ENCODE results near the gene ANKRD45.

DNA sequence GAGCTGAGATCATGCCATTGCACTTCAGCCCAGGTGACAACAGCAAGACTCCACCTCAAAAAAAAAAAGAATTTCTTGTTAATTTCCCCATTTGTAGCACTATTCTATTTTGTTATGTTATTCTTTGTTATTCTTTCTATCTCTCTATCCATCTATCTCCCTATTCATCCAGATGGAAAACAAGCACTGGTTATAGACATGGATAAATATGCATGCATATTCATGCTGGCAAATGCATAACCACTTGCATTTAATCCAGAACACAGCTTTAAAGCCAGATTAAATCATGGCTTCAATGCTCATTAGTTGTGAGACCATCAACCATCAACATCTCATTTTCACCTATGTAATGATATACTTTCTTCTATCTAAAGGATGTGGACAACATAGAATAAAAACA is 23.6 kb upstream of the ANKRD45 start:
- TF ChIP-seq, protein P1, sequence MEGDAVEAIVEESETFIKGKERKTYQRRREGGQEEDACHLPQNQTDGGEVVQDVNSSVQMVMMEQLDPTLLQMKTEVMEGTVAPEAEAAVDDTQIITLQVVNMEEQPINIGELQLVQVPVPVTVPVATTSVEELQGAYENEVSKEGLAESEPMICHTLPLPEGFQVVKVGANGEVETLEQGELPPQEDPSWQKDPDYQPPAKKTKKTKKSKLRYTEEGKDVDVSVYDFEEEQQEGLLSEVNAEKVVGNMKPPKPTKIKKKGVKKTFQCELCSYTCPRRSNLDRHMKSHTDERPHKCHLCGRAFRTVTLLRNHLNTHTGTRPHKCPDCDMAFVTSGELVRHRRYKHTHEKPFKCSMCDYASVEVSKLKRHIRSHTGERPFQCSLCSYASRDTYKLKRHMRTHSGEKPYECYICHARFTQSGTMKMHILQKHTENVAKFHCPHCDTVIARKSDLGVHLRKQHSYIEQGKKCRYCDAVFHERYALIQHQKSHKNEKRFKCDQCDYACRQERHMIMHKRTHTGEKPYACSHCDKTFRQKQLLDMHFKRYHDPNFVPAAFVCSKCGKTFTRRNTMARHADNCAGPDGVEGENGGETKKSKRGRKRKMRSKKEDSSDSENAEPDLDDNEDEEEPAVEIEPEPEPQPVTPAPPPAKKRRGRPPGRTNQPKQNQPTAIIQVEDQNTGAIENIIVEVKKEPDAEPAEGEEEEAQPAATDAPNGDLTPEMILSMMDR (IDR thresholded peaks at IDR 0.05), result no peak
- no peak for TF ChIP-seq POLR2AphosphoS5 (IDR thresholded peaks at IDR 0.05)
